H1 (cell line): ENCODE measurements around the gene PLCB1. TPM values are rescaled to one million over a fixed set of nuclear protein-coding genes. Genes with fewer than 3 reads are reported as not detected.

Source experiments
- BCL11A ChIP-seq, 2 experiments: IDR thresholded peaks; one replicate each; pipeline ENCODE4 v1.6.1; 2011; ENCODE audit warnings: low read depth in 2 of 2, low read length in 2 of 2, mild to moderate bottlenecking in 2 of 2
- CEBPB ChIP-seq: IDR thresholded peaks from 2 replicates; pipeline ENCODE4 v1.6.1; 2012; ENCODE audit warnings: low read depth, low read length
- GABPA ChIP-seq: IDR thresholded peaks from 2 replicates; pipeline ENCODE4 v1.6.1; 2011; ENCODE audit warnings: mild to moderate bottlenecking, low read length, moderate library complexity, borderline replicate concordance; ENCODE audit not compliant: insufficient read depth
- KDM5A ChIP-seq: fragments of 200-600 bp; IDR thresholded peaks from 2 replicates; pipeline ENCODE4 v1.7.1; 2012; ENCODE audit warnings: mild to moderate bottlenecking, low read length, inconsistent platforms, mixed read lengths
- SP4 ChIP-seq: IDR thresholded peaks from 2 replicates; pipeline ENCODE4 v1.6.1; 2012; ENCODE audit warnings: low read length, inconsistent platforms
- TCF12 ChIP-seq: IDR thresholded peaks from 2 replicates; pipeline ENCODE4 v1.6.1; 2011; ENCODE audit warnings: low read depth, mild to moderate bottlenecking, low read length
- ZNF274 ChIP-seq: IDR thresholded peaks from 2 replicates; pipeline ENCODE4 v1.7.0; 2012; ENCODE audit warnings: low read length, borderline replicate concordance; ENCODE audit errors: extremely low read depth
- polyA plus RNA-seq, 7 experiments: library from polyadenylated mRNA; depleted of rRNA in 3 of 7; stranded (reverse) in 5 of 7; unstranded in 2 of 7; fragments of >200 nt in 5 of 7; fragments of 200-250 nt in 2 of 7; gene quantifications; 1 replicate in 5 of 7; 2 replicates in 1 of 7; 4 replicates in 1 of 7; pipeline versions ENCODE4 v1.2.1 to v1.2.3, GENCODE V29; 2011 to 2013; ENCODE audit warnings: missing spikeins in 2 of 7, mixed read lengths in 2 of 7
- total RNA-seq: library from RNA; stranded (reverse); fragmentation: NEBNext Ultra II Directional; extraction: Animal tissue kit (Norgen Biotek cat#: 25700); gene quantifications from 2 replicates; pipeline ENCODE4 v1.2.1, GENCODE V29; 2021
- TF ChIP-seq, protein P1 (sequence below): fragments of 300-600 bp; sonication (generic); IDR thresholded peaks from 2 replicates; pipeline ENCODE4 v1.7.1; 2012; ENCODE audit warnings: low read length, moderate library complexity, mild to moderate bottlenecking, inconsistent platforms; ENCODE audit not compliant: insufficient replicate concordance

Gene PLCB1
- total and polyA plus RNA-seq, 2 of the 8 experiments (the other 6 are each of a cell fraction or from before 2014, with no cell fraction given): 2.6 to 9.1 TPM

- TF ChIP-seq, protein P1, sequence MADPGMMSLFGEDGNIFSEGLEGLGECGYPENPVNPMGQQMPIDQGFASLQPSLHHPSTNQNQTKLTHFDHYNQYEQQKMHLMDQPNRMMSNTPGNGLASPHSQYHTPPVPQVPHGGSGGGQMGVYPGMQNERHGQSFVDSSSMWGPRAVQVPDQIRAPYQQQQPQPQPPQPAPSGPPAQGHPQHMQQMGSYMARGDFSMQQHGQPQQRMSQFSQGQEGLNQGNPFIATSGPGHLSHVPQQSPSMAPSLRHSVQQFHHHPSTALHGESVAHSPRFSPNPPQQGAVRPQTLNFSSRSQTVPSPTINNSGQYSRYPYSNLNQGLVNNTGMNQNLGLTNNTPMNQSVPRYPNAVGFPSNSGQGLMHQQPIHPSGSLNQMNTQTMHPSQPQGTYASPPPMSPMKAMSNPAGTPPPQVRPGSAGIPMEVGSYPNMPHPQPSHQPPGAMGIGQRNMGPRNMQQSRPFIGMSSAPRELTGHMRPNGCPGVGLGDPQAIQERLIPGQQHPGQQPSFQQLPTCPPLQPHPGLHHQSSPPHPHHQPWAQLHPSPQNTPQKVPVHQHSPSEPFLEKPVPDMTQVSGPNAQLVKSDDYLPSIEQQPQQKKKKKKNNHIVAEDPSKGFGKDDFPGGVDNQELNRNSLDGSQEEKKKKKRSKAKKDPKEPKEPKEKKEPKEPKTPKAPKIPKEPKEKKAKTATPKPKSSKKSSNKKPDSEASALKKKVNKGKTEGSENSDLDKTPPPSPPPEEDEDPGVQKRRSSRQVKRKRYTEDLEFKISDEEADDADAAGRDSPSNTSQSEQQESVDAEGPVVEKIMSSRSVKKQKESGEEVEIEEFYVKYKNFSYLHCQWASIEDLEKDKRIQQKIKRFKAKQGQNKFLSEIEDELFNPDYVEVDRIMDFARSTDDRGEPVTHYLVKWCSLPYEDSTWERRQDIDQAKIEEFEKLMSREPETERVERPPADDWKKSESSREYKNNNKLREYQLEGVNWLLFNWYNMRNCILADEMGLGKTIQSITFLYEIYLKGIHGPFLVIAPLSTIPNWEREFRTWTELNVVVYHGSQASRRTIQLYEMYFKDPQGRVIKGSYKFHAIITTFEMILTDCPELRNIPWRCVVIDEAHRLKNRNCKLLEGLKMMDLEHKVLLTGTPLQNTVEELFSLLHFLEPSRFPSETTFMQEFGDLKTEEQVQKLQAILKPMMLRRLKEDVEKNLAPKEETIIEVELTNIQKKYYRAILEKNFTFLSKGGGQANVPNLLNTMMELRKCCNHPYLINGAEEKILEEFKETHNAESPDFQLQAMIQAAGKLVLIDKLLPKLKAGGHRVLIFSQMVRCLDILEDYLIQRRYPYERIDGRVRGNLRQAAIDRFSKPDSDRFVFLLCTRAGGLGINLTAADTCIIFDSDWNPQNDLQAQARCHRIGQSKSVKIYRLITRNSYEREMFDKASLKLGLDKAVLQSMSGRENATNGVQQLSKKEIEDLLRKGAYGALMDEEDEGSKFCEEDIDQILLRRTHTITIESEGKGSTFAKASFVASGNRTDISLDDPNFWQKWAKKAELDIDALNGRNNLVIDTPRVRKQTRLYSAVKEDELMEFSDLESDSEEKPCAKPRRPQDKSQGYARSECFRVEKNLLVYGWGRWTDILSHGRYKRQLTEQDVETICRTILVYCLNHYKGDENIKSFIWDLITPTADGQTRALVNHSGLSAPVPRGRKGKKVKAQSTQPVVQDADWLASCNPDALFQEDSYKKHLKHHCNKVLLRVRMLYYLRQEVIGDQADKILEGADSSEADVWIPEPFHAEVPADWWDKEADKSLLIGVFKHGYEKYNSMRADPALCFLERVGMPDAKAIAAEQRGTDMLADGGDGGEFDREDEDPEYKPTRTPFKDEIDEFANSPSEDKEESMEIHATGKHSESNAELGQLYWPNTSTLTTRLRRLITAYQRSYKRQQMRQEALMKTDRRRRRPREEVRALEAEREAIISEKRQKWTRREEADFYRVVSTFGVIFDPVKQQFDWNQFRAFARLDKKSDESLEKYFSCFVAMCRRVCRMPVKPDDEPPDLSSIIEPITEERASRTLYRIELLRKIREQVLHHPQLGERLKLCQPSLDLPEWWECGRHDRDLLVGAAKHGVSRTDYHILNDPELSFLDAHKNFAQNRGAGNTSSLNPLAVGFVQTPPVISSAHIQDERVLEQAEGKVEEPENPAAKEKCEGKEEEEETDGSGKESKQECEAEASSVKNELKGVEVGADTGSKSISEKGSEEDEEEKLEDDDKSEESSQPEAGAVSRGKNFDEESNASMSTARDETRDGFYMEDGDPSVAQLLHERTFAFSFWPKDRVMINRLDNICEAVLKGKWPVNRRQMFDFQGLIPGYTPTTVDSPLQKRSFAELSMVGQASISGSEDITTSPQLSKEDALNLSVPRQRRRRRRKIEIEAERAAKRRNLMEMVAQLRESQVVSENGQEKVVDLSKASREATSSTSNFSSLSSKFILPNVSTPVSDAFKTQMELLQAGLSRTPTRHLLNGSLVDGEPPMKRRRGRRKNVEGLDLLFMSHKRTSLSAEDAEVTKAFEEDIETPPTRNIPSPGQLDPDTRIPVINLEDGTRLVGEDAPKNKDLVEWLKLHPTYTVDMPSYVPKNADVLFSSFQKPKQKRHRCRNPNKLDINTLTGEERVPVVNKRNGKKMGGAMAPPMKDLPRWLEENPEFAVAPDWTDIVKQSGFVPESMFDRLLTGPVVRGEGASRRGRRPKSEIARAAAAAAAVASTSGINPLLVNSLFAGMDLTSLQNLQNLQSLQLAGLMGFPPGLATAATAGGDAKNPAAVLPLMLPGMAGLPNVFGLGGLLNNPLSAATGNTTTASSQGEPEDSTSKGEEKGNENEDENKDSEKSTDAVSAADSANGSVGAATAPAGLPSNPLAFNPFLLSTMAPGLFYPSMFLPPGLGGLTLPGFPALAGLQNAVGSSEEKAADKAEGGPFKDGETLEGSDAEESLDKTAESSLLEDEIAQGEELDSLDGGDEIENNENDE: no peak
- no peak for TF ChIP-seq GABPA
- TF ChIP-seq KDM5A: no peak
- no peak for TF ChIP-seq SP4
- no peak for TF ChIP-seq TCF12
- no peak for TF ChIP-seq ZNF274
- TF ChIP-seq CEBPB: no peak
- no peak for TF ChIP-seq BCL11A (IDR thresholded peaks at IDR 0.05; ENCODE audit: low read depth in 2 of 2, low read length in 2 of 2)
These were observed 225.6 kb downstream of the PLCB1 start (continued) for GRCh38 chr20:8357703-8358102.
